GM23338 (cell line): ENCODE results near the gene YWHAQ.

Source experiments
- ETS1 ChIP-seq: IDR thresholded peaks from 2 replicates; pipeline ENCODE4 v1.6.1; 2016; ENCODE audit warnings: antibody characterized with exemption
- EZH2 ChIP-seq: fragments of 200-600 bp; sonication (generic); IDR thresholded peaks from one replicate; pipeline ENCODE4 v1.8.0; 2017; ENCODE audit warnings: antibody characterized with exemption, mild to moderate bottlenecking, low read depth; ENCODE audit not compliant: unreplicated experiment
- EZH2phosphoT487 ChIP-seq: fragments of 200-600 bp; sonication (generic); IDR thresholded peaks from one replicate; pipeline ENCODE4 v1.8.1; 2018; ENCODE audit warnings: antibody characterized with exemption; ENCODE audit not compliant: unreplicated experiment
- POLR2AphosphoS5 ChIP-seq: IDR thresholded peaks from 2 replicates; pipeline ENCODE4 v1.6.1; 2016; ENCODE audit warnings: antibody characterized with exemption, low read depth
- REST ChIP-seq: IDR thresholded peaks from one replicate; pipeline ENCODE4 v1.6.1; 2018; ENCODE audit warnings: antibody characterized with exemption; ENCODE audit not compliant: unreplicated experiment
- TF ChIP-seq, protein P1 (sequence below), 2 experiments: fragments of 200-600 bp in 1 of 2; sonication (generic) in 1 of 2; conservative IDR thresholded peaks; 2 replicates each; pipeline versions ENCODE4 v1.5.1 to v1.6.1; 2016 to 2017; ENCODE audit warnings: antibody characterized with exemption in 2 of 2, low read depth in 2 of 2, mild to moderate bottlenecking in 2 of 2, moderate library complexity in 1 of 2

DNA sequence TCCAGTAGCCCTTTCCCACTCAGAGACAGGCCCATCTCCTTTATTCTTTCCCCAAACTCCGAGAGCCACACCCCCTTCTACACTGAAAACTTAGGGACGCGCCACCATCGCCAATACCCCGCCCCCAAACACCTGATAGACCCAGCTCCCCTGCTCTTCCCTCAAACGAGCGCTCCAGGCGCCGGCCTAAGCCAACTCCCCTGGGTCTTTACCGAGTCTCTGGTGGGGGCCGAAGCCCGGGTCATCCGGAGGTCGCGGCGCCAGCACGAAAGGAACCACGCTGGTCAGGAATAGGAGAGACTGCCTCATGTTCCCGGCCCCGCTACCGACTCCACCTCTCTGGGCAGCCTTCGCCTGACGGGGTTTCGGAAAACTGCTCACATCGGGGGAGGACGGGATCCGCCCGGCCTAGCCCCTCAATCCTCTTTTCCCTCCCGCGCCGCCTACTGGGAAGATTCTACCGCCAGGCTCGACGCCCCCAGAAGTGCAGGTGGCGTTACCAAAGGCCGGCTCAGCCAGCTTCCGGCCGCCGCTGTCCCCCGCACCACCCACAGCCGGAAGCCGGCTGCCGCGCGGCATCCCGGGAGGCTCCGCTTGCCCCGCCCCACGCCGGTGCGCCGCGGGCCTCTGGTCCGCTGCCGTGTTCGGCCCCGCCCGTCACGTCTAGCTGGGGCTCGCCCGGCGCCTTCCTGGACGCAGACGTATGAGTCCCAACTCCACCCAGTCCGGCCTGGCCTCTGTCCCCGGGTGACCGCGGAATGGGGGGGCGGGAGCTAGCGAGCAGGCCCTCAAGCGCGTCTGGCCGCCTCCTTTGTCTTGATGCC, 75.3 kb downstream of the YWHAQ start, which contains the start of gene ADAM17:
- no peak for TF ChIP-seq EZH2phosphoT487
- TF ChIP-seq, protein P1, sequence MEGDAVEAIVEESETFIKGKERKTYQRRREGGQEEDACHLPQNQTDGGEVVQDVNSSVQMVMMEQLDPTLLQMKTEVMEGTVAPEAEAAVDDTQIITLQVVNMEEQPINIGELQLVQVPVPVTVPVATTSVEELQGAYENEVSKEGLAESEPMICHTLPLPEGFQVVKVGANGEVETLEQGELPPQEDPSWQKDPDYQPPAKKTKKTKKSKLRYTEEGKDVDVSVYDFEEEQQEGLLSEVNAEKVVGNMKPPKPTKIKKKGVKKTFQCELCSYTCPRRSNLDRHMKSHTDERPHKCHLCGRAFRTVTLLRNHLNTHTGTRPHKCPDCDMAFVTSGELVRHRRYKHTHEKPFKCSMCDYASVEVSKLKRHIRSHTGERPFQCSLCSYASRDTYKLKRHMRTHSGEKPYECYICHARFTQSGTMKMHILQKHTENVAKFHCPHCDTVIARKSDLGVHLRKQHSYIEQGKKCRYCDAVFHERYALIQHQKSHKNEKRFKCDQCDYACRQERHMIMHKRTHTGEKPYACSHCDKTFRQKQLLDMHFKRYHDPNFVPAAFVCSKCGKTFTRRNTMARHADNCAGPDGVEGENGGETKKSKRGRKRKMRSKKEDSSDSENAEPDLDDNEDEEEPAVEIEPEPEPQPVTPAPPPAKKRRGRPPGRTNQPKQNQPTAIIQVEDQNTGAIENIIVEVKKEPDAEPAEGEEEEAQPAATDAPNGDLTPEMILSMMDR (conservative IDR thresholded peaks at IDR 0.05; ENCODE audit: low read depth in 2 of 2): peak; percentile 24 to 47; a peak in 2 of 4 replicates
- no peak for TF ChIP-seq EZH2
- peak; percentile 84 for TF ChIP-seq POLR2AphosphoS5
- TF ChIP-seq ETS1: peak; percentile 71
- peak; percentile 39 for TF ChIP-seq REST
